Measurements from ENCODE around the gene GPR55. TPM values are rescaled to one million over a fixed set of nuclear protein-coding genes. Genes with fewer than 3 reads are reported as not detected.
"Not testable (repeated sequence)": the region's sequence is repeated elsewhere in the genome, so short reads cannot be mapped to it uniquely, and the experiment has no call there.

Gene GPR55, protein sequence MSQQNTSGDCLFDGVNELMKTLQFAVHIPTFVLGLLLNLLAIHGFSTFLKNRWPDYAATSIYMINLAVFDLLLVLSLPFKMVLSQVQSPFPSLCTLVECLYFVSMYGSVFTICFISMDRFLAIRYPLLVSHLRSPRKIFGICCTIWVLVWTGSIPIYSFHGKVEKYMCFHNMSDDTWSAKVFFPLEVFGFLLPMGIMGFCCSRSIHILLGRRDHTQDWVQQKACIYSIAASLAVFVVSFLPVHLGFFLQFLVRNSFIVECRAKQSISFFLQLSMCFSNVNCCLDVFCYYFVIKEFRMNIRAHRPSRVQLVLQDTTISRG
- polyA plus RNA-seq, result 1.9 TPM

- peak within 1 kb of the TSS; percentile 89 to 97 (median 95) for H3K4me3 Mint-ChIP-seq
- H3K36me3 Mint-ChIP-seq, result no peaks in the 10 kb centered on the region
Observed at GRCh38 chr2:230924470-230925341, at the start of gene GPR55. Gene GPR55 (minus strand): TSS chr2:230925242. CDS start chr2:230910962, 14,280 bp downstream.

GRCh38 chr2:230974096-230974913 lies 49.3 kb upstream of the GPR55 start:
- Mint-ChIP-seq H3K36me3 (no peaks in the 10 kb centered on the region), H3K27me3 (peaks cover 21% of the 10 kb centered on the region), H3K4me1 (peaks cover 17 to 35% (median 29%) of the 10 kb centered on the region in 3 donors), H3K27ac (peak overlapping the region; percentile 31 to 64 (median 48)), H3K4me3 (peak overlapping the region; percentile 7 to 69 (median 47)), H3K9me3 (no peaks in the 10 kb centered on the region)

More at GRCh38 chr2:230924470-230925341, at the start of gene GPR55:
- H3K27ac Mint-ChIP-seq, result peak within 1 kb of the TSS; percentile 61 to 90 (median 89)
- H3K9me3 Mint-ChIP-seq, result no peaks in the 10 kb centered on the region
- peaks cover 25 to 32% (median 28%) of the 10 kb centered on the region in 3 donors for H3K4me1 Mint-ChIP-seq
- H3K27me3 Mint-ChIP-seq, result no peaks in the 10 kb centered on the region

- Mint-ChIP-seq H3K9me3 (no peaks in the 10 kb centered on the region), H3K4me1 (peaks cover 17 to 30% (median 27%) of the 10 kb centered on the region in 3 donors), H3K36me3 (no peaks in the 10 kb centered on the region), H3K27me3 (peaks cover 21% of the 10 kb centered on the region), H3K27ac (no peak overlapping the region), H3K4me3 (no peak overlapping the region)
Observed at GRCh38 chr2:230972046-230972445, 47.0 kb upstream of the GPR55 start.

DNA sequence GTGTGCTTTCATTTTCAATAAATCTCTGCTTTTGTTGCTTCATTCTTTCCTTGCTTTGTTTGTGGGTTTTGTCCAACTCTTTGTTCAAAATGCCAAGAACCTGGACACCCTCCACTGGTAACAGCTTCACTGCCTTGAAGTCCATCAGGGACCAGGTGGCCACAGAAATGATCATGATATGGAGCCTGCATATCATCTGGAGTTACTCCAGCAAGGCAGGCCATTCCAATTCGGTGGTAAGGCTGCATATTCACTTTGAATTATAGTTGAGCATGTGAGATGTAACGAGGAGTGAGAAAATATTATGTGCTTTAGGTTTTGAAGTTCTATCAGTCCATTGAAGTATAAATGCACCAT lies 44.6 kb upstream of the GPR55 start:
- no peaks in the 10 kb centered on the region for H3K36me3 Mint-ChIP-seq
- H3K4me3 Mint-ChIP-seq, result peak overlapping the region; percentile 81 to 92 (median 84)
- peak overlapping the region in 1 of 3 donors; percentile 18 for H3K27ac Mint-ChIP-seq
- peaks cover 15 to 17% (median 16%) of the 10 kb centered on the region in 3 donors for H3K4me1 Mint-ChIP-seq
- peaks cover 9% of the 10 kb centered on the region for H3K27me3 Mint-ChIP-seq
- no peaks in the 10 kb centered on the region for H3K9me3 Mint-ChIP-seq

GRCh38 chr2:230968921-230969658 lies 44.0 kb upstream of the GPR55 start:
- H3K36me3 Mint-ChIP-seq, result no peaks in the 10 kb centered on the region
- H3K27ac Mint-ChIP-seq, result peak overlapping the region; percentile 18 to 59 (median 39)
- H3K4me1 Mint-ChIP-seq, result peaks cover 10 to 11% (median 11%) of the 10 kb centered on the region in 3 donors
- no peaks in the 10 kb centered on the region for H3K9me3 Mint-ChIP-seq
- peak overlapping the region; percentile 81 to 92 (median 84) for H3K4me3 Mint-ChIP-seq
- H3K27me3 Mint-ChIP-seq, result peaks cover 4% of the 10 kb centered on the region

- not testable (repeated sequence) for H3K36me3 Mint-ChIP-seq, H3K4me1 Mint-ChIP-seq, H3K27ac Mint-ChIP-seq, H3K9me3 Mint-ChIP-seq, H3K27me3 Mint-ChIP-seq, H3K4me3 Mint-ChIP-seq
Observed at GRCh38 chr2:230968314-230968713, 43.3 kb upstream of the GPR55 start.

DNA sequence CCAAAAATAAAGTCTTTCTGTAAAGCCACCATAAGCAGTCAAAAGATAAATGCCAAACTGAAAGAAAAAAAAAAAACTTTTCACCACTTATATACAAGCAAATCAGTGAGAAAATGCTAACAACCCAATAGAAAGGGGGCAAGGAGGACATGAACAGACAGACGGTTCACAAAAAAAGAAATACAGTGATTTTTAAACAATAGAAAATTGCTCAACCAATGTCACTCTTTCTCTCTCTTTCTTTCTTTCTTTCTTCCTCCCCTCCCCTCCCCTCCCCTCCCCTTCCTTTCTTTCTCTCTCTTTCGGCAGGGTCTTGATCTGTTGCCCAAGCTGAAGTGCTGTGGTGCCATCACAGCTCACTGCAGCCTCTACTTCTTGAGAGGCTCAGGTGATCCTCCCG lies 42.1 kb upstream of the GPR55 start:
- no peak overlapping the region for H3K27ac Mint-ChIP-seq
- H3K36me3 Mint-ChIP-seq, result peaks cover 3% of the 10 kb centered on the region
- no peaks in the 10 kb centered on the region for H3K9me3 Mint-ChIP-seq
- H3K4me1 Mint-ChIP-seq, result peaks cover 6 to 10% (median 7%) of the 10 kb centered on the region in 3 donors
- H3K4me3 Mint-ChIP-seq, result no peak overlapping the region
- peaks cover 2% of the 10 kb centered on the region for H3K27me3 Mint-ChIP-seq

DNA sequence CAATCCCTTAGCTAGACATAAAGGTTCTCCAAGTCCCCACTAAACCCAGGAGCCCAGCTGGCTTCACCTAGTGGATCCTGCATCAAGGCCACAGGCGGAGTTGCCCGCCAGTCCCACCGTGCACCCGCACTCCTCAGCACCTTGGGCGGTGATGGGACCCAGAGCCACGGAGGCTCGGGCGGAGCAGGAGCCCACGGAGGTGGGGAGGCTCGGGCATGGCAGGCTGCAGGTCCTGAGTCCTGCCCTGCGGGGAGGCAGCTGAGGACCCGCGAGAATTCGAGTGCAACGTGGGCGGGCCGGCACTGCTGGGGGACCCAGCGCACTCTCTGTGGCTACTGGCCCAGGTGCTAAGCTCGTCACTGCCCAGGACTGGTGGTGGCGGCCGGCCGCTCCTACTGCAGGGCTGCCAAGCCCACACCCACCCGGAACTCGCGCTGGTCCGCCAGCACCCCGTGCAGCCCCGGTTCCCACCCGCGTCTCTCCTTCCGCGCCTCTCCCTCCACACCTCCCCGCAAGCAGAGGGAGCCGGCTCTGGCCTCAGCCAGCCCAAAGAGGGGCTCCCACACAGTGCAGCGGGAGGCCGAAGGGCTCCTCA lies 39.2 kb upstream of the GPR55 start:
- Mint-ChIP-seq H3K4me1 (peaks cover 0 to 5% (median 3%) of the 10 kb centered on the region in 3 donors), H3K27ac (no peak overlapping the region), H3K4me3 (no peak overlapping the region), H3K27me3 (peaks cover 2% of the 10 kb centered on the region), H3K9me3 (no peaks in the 10 kb centered on the region), H3K36me3 (peaks cover 3% of the 10 kb centered on the region)

- peaks cover 15% of the 10 kb centered on the region for H3K27me3 Mint-ChIP-seq
- no peaks in the 10 kb centered on the region for H3K9me3 Mint-ChIP-seq
- H3K4me3 Mint-ChIP-seq, result no peak overlapping the region
- no peak overlapping the region for H3K27ac Mint-ChIP-seq
- H3K36me3 Mint-ChIP-seq, result peaks cover 3% of the 10 kb centered on the region
- H3K4me1 Mint-ChIP-seq, result peaks cover 10 to 13% (median 11%) of the 10 kb centered on the region in 3 donors
Observed at GRCh38 chr2:230961091-230961491, 36.0 kb upstream of the GPR55 start.

DNA sequence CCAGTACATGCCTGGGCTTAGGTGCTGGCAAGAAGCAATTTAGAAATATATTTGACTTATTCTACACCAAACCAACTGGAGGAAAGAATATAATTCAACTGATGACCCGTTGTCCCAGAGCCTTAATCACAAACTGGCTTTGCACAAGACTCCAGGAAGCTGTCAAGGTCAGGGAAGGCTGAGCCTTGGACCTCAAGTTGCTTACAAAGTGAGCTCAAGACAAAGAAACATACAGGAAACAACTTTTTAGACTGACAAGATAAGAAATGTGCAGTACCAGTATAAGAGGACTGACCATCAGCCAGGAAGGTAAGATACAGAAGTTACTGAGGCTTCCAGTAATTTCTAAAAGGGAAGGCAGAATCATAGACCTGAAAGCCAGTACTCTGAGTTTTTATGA lies 35.0 kb upstream of the GPR55 start:
- Mint-ChIP-seq H3K9me3 (no peaks in the 10 kb centered on the region), H3K27ac (no peak overlapping the region), H3K4me3 (no peak overlapping the region), H3K27me3 (peaks cover 15% of the 10 kb centered on the region), H3K36me3 (peaks cover 3% of the 10 kb centered on the region), H3K4me1 (peaks cover 10 to 13% (median 11%) of the 10 kb centered on the region in 3 donors)

GRCh38 chr2:230958820-230959756 lies 34.0 kb upstream of the GPR55 start:
- no peak overlapping the region for H3K4me3 Mint-ChIP-seq
- H3K4me1 Mint-ChIP-seq, result peaks cover 10 to 13% (median 13%) of the 10 kb centered on the region in 3 donors
- peaks cover 3% of the 10 kb centered on the region for H3K36me3 Mint-ChIP-seq
- H3K27me3 Mint-ChIP-seq, result peaks cover 15% of the 10 kb centered on the region
- H3K9me3 Mint-ChIP-seq, result no peaks in the 10 kb centered on the region
- H3K27ac Mint-ChIP-seq, result no peak overlapping the region

DNA sequence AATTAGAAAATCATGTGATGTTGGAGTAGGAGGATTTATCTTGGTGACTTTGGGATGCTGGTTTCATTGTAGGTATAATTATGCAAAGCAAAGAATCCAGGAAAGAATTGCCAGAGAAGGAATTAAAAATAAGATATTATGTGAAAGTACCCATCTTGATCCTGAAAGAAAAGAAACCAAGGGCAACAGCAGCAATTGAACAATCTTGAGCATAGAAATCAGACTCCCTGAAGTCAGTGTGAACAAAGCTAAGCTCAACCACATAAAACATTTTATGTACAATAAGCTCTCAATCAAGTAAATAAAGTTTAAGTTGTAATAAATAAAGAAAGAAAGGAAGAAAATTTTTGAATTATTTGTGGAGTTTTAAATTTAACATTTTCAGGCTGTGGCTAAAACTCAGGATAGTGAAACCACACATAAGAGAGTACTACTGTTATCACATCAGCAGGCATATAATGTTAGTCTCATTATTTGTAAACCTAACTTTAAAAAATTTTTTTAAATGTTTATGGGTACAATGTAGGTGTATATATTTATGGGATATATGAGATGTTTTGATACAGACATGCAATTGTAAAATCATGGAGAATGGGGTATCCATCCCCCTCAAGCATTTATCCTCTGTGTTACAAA lies 32.8 kb upstream of the GPR55 start:
- peaks cover 11 to 15% (median 13%) of the 10 kb centered on the region in 3 donors for H3K4me1 Mint-ChIP-seq
- H3K36me3 Mint-ChIP-seq, result peaks cover under 1% of the 10 kb centered on the region
- H3K9me3 Mint-ChIP-seq, result no peaks in the 10 kb centered on the region
- H3K4me3 Mint-ChIP-seq, result peak overlapping the region; percentile 55 to 93 (median 78)
- peaks cover 17% of the 10 kb centered on the region for H3K27me3 Mint-ChIP-seq
- H3K27ac Mint-ChIP-seq, result no peak overlapping the region
